SK-N-SH treated with all-trans-retinoic acid at 6 μM for 48 hours (cell line): ENCODE measurements around the gene TMEM121B.

Source experiments
- ATAC-seq: fragments of 200-7000 bp; cut with Tn5 transposase; 3 replicates; pipeline ENCODE4 v1.9.1; 2020; ENCODE audit warnings: mild to moderate bottlenecking, moderate library complexity
- ARNTL ChIP-seq: fragments of 450-650 bp; formaldehyde crosslinking; IDR thresholded peaks from 2 replicates; pipeline ENCODE4 v1.5.0; 2020; ENCODE audit warnings: low read depth, mild to moderate bottlenecking, moderate library complexity, borderline replicate concordance
- BACH2 ChIP-seq: fragments of 250-450 bp; sonication (Bioruptor Pico); IDR thresholded peaks from 2 replicates; pipeline ENCODE4 v1.9.0; 2021; ENCODE audit warnings: mild to moderate bottlenecking, borderline replicate concordance
- CREB5 ChIP-seq: fragments of 250-450 bp; sonication (Bioruptor Pico); IDR thresholded peaks from 2 replicates; pipeline ENCODE4 v1.5.1; 2020; ENCODE audit warnings: low read depth, mild to moderate bottlenecking, moderate library complexity
- CSDC2 ChIP-seq: fragments of 250-450 bp; sonication (Bioruptor Pico); IDR thresholded peaks from 2 replicates; pipeline ENCODE4 v1.5.0; 2020; ENCODE audit warnings: mild to moderate bottlenecking, moderate library complexity
- CSRNP3 ChIP-seq: fragments of 250-450 bp; sonication (Bioruptor Pico); IDR thresholded peaks from 2 replicates; pipeline ENCODE4 v1.5.1; 2021; ENCODE audit warnings: mild to moderate bottlenecking, moderate library complexity
- ESRRG ChIP-seq: fragments of 250-450 bp; sonication (Bioruptor Pico); IDR thresholded peaks from 2 replicates; pipeline ENCODE4 v1.6.1; 2021; ENCODE audit warnings: mild to moderate bottlenecking
- GLIS3 ChIP-seq: fragments of 250-450 bp; sonication (Bioruptor Pico); IDR thresholded peaks from 2 replicates; pipeline ENCODE4 v1.5.0; 2020; ENCODE audit warnings: mild to moderate bottlenecking, moderate library complexity
- ISL1 ChIP-seq: fragments of 250-450 bp; sonication (Bioruptor Pico); IDR thresholded peaks from 2 replicates; pipeline ENCODE4 v2.1.2; 2022; ENCODE audit warnings: mild to moderate bottlenecking, moderate library complexity
- OSR1 ChIP-seq: fragments of 250-450 bp; sonication (Bioruptor Pico); IDR thresholded peaks from 2 replicates; pipeline ENCODE4 v1.8.0; 2022; ENCODE audit warnings: moderate library complexity, mild to moderate bottlenecking, inconsistent platforms
- POU6F1 ChIP-seq: fragments of 250-450 bp; sonication (Bioruptor Pico); IDR thresholded peaks from 2 replicates; pipeline ENCODE4 v1.8.0; 2021; ENCODE audit warnings: low read depth, mild to moderate bottlenecking, moderate library complexity, borderline replicate concordance
- PPARA ChIP-seq: fragments of 250-450 bp; sonication (Bioruptor Pico); IDR thresholded peaks from 2 replicates; pipeline ENCODE4 v1.5.0; 2020; ENCODE audit warnings: mild to moderate bottlenecking, borderline replicate concordance
- RARB ChIP-seq: fragments of 250-450 bp; sonication (Bioruptor Pico); IDR thresholded peaks from 2 replicates; pipeline ENCODE4 v1.8.0; 2021; ENCODE audit warnings: mild to moderate bottlenecking, moderate library complexity
- TCF4 ChIP-seq: fragments of 250-450 bp; sonication (Bioruptor Pico); IDR thresholded peaks from 2 replicates; pipeline ENCODE4 v1.8.0; 2021; ENCODE audit warnings: mild to moderate bottlenecking, moderate library complexity, borderline replicate concordance
- TSHZ2 ChIP-seq: fragments of 250-450 bp; sonication (Bioruptor Pico); IDR thresholded peaks from 2 replicates; pipeline ENCODE4 v1.5.0; 2020; ENCODE audit warnings: mild to moderate bottlenecking, moderate library complexity
- ZC3H10 ChIP-seq: fragments of 250-450 bp; sonication (Bioruptor Pico); IDR thresholded peaks from 2 replicates; pipeline ENCODE4 v1.5.1; 2021; ENCODE audit warnings: mild to moderate bottlenecking, moderate library complexity
- ZFP3 ChIP-seq: fragments of 250-450 bp; sonication (Bioruptor Pico); IDR thresholded peaks from 2 replicates; pipeline ENCODE4 v1.5.0; 2020; ENCODE audit warnings: mild to moderate bottlenecking, moderate library complexity
- ZNF565 ChIP-seq: fragments of 450-650 bp; formaldehyde crosslinking; conservative IDR thresholded peaks from 2 replicates; pipeline ENCODE4 v1.5.0; 2020; ENCODE audit warnings: low read depth, mild to moderate bottlenecking, moderate library complexity
- ZNF70 ChIP-seq: fragments of 450-650 bp; formaldehyde crosslinking; IDR thresholded peaks from 2 replicates; pipeline ENCODE4 v1.5.0; 2020; ENCODE audit warnings: mild to moderate bottlenecking, moderate library complexity
- ZNF8 ChIP-seq: fragments of 450-650 bp; formaldehyde crosslinking; IDR thresholded peaks from 2 replicates; pipeline ENCODE4 v1.5.0; 2020; ENCODE audit warnings: mild to moderate bottlenecking, moderate library complexity
- TF ChIP-seq, protein P1 (sequence below): fragments of 250-450 bp; sonication (Bioruptor Pico); IDR thresholded peaks from 2 replicates; pipeline ENCODE4 v1.8.0; 2020; ENCODE audit warnings: mild to moderate bottlenecking, moderate library complexity, borderline replicate concordance

The TMEM121B gene

DNA sequence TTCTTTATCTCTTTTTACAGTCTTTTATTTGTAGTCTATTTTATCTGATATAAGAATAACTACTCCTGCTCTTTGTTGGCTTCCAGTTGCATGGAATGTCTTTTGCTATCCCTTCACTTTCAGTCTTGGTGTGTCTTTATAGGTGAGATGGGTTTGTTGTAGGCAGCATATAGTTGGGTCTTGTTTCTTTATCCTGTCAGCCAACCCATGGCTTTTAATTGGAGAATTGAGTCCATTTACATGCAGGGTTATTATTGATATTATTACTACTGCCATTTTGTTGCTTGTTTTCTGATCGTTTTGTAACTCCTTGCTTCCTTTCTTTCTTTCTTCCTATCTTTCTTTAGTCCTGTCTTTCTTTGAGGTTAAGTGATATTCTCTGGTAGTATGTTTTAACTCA is 48.3 kb downstream of the TMEM121B start:
- no peak for ATAC-seq
- TF ChIP-seq POU6F1 (no peak), ZNF565 (CRISPR knock-in tag) (no peak), GLIS3 (CRISPR knock-in tag) (no peak), CREB5 (no peak), ZNF8 (no peak), ZFP3 (CRISPR knock-in tag) (no peak), BACH2 (no peak), TSHZ2 (no peak), CSRNP3 (CRISPR knock-in tag) (no peak), ZNF70 (CRISPR knock-in tag) (no peak), OSR1 (CRISPR knock-in tag) (no peak), TCF4 (CRISPR knock-in tag) (no peak), ZC3H10 (CRISPR knock-in tag) (no peak), ARNTL (no peak), RARB (CRISPR knock-in tag) (no peak), ESRRG (CRISPR knock-in tag) (no peak), ISL1 (no peak), CSDC2 (no peak), PPARA (CRISPR knock-in tag) (no peak)
- TF ChIP-seq, protein P1, sequence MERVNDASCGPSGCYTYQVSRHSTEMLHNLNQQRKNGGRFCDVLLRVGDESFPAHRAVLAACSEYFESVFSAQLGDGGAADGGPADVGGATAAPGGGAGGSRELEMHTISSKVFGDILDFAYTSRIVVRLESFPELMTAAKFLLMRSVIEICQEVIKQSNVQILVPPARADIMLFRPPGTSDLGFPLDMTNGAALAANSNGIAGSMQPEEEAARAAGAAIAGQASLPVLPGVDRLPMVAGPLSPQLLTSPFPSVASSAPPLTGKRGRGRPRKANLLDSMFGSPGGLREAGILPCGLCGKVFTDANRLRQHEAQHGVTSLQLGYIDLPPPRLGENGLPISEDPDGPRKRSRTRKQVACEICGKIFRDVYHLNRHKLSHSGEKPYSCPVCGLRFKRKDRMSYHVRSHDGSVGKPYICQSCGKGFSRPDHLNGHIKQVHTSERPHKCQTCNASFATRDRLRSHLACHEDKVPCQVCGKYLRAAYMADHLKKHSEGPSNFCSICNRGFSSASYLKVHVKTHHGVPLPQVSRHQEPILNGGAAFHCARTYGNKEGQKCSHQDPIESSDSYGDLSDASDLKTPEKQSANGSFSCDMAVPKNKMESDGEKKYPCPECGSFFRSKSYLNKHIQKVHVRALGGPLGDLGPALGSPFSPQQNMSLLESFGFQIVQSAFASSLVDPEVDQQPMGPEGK (CRISPR knock-in tag), result no peak
